ENCODE data around the gene ZNF211. TPM values are rescaled to one million over a fixed set of nuclear protein-coding genes. Genes with fewer than 3 reads are reported as not detected.

The ZNF211 gene
- total and polyA plus RNA-seq, 10 donors, result 9.5 to 28.4 (median 19.3) TPM

DNA sequence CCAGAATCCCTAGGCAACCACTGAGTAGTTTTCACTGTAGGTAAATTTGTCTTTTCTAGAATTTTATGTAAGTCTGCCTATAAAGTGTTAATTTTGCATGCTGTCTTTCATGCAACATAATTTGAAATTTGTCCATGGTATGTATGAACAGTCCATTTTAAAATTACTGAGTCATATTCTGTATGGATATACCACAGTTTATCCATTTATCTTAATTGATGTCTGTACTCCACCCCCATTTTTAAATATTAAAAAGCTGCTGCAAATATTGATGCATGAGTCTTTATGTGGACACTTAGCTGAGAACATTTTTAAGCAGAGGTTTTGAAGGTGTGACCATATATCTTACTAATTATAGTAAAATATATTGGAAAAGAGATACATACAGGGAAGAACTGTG lies 9.9 kb upstream of the ZNF211 start:
- TF ChIP-seq, protein P1, sequence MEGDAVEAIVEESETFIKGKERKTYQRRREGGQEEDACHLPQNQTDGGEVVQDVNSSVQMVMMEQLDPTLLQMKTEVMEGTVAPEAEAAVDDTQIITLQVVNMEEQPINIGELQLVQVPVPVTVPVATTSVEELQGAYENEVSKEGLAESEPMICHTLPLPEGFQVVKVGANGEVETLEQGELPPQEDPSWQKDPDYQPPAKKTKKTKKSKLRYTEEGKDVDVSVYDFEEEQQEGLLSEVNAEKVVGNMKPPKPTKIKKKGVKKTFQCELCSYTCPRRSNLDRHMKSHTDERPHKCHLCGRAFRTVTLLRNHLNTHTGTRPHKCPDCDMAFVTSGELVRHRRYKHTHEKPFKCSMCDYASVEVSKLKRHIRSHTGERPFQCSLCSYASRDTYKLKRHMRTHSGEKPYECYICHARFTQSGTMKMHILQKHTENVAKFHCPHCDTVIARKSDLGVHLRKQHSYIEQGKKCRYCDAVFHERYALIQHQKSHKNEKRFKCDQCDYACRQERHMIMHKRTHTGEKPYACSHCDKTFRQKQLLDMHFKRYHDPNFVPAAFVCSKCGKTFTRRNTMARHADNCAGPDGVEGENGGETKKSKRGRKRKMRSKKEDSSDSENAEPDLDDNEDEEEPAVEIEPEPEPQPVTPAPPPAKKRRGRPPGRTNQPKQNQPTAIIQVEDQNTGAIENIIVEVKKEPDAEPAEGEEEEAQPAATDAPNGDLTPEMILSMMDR (IDR thresholded peaks at IDR 0.05 in 8 of 11, conservative IDR thresholded peaks at IDR 0.05 in 3 of 11), result no peak
- TF ChIP-seq POLR2A (IDR thresholded peaks at IDR 0.05) (no peak), POLR2AphosphoS5 (IDR thresholded peaks at IDR 0.05) (no peak)
- no peak for DNase-seq
- H3K9me3 ChIP-seq, result peaks cover 50 to 100% (median 100%) of the 10 kb centered on the region in 8 donors
- peaks cover 42 to 73% (median 57%) of the 10 kb centered on the region in 6 donors for H3K36me3 ChIP-seq
- no peaks in the 10 kb centered on the region for H3K4me1 ChIP-seq
- intact Hi-C loops (cut with DNase I; ENCODE audit: low total_unique reads), result no loop called here
- H3K27ac ChIP-seq, result no peak overlapping the region
- H3K4me3 ChIP-seq, result no peak overlapping the region
- no peaks in the 10 kb centered on the region for H3K27me3 ChIP-seq (replicated peaks in 1 of 7)

DNA sequence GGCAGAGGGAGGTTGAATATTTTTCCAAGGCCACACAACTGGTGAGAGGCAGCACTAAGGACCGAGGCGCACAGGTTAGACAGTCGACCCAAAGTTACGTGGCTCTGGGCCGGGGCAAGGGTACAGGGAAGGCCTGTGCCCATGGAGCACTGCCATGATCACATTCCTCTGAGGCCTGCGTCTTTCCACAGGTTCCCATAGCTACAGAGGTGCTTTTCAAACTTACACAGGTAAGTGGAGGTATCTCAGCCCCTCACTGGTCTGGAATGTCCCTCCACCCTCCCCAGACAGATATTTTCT lies 814 bp downstream of the ZNF211 start:
- Histone ChIP-seq H3K27me3 (replicated peaks in 1 of 7) (no peaks in the 10 kb centered on the region), H3K27ac (peak overlapping the region in 5 of 8 donors; percentile 83 to 90 (median 88)), H3K36me3 (peaks cover 0 to 53% (median 43%) of the 10 kb centered on the region in 6 donors), H3K9me3 (peaks cover 9 to 60% (median 50%) of the 10 kb centered on the region in 8 donors), H3K4me3 (peak overlapping the region; percentile 72 to 93 (median 84)), H3K4me1 (peaks cover 12 to 24% (median 19%) of the 10 kb centered on the region in 6 donors)
- DNase-seq, result peak; percentile 68
- intact Hi-C loops (cut with DNase I; ENCODE audit: low total_unique reads), result no loop called here
- no peak for TF ChIP-seq POLR2A (IDR thresholded peaks at IDR 0.05)
- TF ChIP-seq POLR2AphosphoS5 (IDR thresholded peaks at IDR 0.05), result no peak
- TF ChIP-seq, protein P1 (IDR thresholded peaks at IDR 0.05 in 8 of 11, conservative IDR thresholded peaks at IDR 0.05 in 3 of 11), result no peak
- WGBS, 5 donors, result 66 to 79% (median 76%) methylated on average over 6 of the region's 6 CpGs

DNA sequence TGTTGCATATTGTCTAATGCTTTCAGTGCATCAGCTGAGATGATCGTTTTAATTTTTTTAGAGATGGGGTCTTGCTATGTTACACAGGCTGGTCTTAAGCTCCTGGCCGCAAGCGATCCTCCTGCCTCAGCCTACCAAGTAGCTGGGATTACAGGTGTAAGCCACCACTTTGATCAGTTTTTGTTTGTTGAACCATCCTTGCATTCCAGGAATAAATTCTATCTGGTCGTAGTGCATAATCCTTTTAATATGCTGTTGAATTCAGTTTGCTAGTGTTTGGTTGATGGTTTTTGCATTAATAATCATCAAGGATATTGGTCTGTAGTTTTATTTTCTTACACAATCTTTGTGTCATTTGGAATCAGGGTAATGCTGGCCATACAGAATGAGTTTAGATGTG lies 4.4 kb downstream of the ZNF211 start:
- peak; percentile 15 for DNase-seq
- Histone ChIP-seq H3K4me3 (no peak overlapping the region), H3K27ac (no peak overlapping the region), H3K27me3 (replicated peaks in 1 of 7) (no peaks in the 10 kb centered on the region), H3K4me1 (peaks cover 12 to 22% (median 18%) of the 10 kb centered on the region in 6 donors), H3K36me3 (peaks cover 9 to 81% (median 79%) of the 10 kb centered on the region in 6 donors), H3K9me3 (peaks cover 17 to 81% (median 75%) of the 10 kb centered on the region in 8 donors)
- 92 to 99% (median 97%) methylated on average over 4 of the region's 4 CpGs for WGBS, 5 donors
- TF ChIP-seq POLR2AphosphoS5 (IDR thresholded peaks at IDR 0.05) (no peak), POLR2A (IDR thresholded peaks at IDR 0.05) (no peak)
- TF ChIP-seq, protein P1 (IDR thresholded peaks at IDR 0.05 in 8 of 11, conservative IDR thresholded peaks at IDR 0.05 in 3 of 11), result no peak
- intact Hi-C loops (cut with DNase I; ENCODE audit: low total_unique reads), result no loop called here

DNA sequence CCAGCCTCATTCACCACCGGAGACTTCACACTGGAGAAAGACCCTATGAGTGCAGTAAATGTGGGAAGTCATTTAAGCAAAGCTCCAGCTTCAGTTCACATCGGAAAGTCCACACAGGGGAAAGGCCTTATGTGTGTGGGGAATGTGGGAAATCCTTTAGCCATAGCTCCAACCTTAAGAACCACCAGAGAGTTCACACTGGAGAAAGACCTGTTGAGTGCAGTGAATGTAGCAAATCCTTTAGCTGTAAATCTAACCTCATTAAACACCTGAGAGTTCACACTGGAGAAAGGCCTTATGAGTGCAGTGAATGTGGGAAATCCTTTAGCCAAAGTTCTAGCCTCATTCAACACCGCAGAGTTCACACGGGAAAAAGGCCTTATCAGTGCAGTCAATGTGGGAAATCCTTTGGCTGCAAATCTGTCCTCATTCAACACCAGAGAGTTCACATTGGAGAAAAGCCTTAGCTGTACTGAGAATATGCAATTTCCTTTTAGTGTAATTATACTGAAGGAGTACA lies 8.8 kb downstream of the ZNF211 start:
- peak overlapping the region in 1 of 8 donors; percentile 69 for H3K27ac ChIP-seq
- no peaks in the 10 kb centered on the region for H3K27me3 ChIP-seq (replicated peaks in 1 of 7)
- H3K4me3 ChIP-seq, result peak overlapping the region in 1 of 8 donors; percentile 26
- TF ChIP-seq, protein P1 (IDR thresholded peaks at IDR 0.05 in 8 of 11, conservative IDR thresholded peaks at IDR 0.05 in 3 of 11), result no peak
- TF ChIP-seq POLR2A (IDR thresholded peaks at IDR 0.05) (no peak), POLR2AphosphoS5 (IDR thresholded peaks at IDR 0.05) (no peak)
- no peaks in the 10 kb centered on the region for H3K4me1 ChIP-seq
- whole genome bisulfite sequencing, 5 donors, result 94 to 99% (median 98%) methylated on average over 4 of the region's 4 CpGs
- intact Hi-C loops (cut with DNase I; ENCODE audit: low total_unique reads), result no loop called here
- peaks cover 17 to 100% (median 99%) of the 10 kb centered on the region in 8 donors for H3K9me3 ChIP-seq
- H3K36me3 ChIP-seq, result peaks cover 9 to 68% (median 62%) of the 10 kb centered on the region in 6 donors
- DNase-seq, result no peak
